Ishikawa (cell line): Measurements from ENCODE around the gene SBF2.
A peak's percentile ranks its signal among the peaks of the same experiment; 100 is the strongest.

Experiments used
- CEBPB ChIP-seq: IDR thresholded peaks from 2 replicates; pipeline ENCODE4 v1.6.1; 2012
- CREB1 ChIP-seq: IDR thresholded peaks from 2 replicates; pipeline ENCODE4 v1.6.1; 2012; ENCODE audit warnings: low read depth
- EGR1 ChIP-seq: IDR thresholded peaks from 2 replicates; pipeline ENCODE4 v1.6.1; 2012
- EP300 ChIP-seq: IDR thresholded peaks from 2 replicates; pipeline ENCODE4 v1.6.1; 2012; ENCODE audit warnings: borderline replicate concordance
- FOXM1 ChIP-seq: IDR thresholded peaks from 2 replicates; pipeline ENCODE4 v1.6.1; 2012; ENCODE audit warnings: low read depth, borderline replicate concordance
- NFIC ChIP-seq: IDR thresholded peaks from 2 replicates; pipeline ENCODE4 v1.6.1; 2012
- RAD21 ChIP-seq: IDR thresholded peaks from 2 replicates; pipeline ENCODE4 v1.6.1; 2012; ENCODE audit warnings: low read depth
- REST ChIP-seq: IDR thresholded peaks from 2 replicates; pipeline ENCODE4 v1.6.1; 2012; ENCODE audit warnings: low read depth, mild to moderate bottlenecking
- TAF1 ChIP-seq: IDR thresholded peaks from 2 replicates; pipeline ENCODE4 v1.6.1; 2012; ENCODE audit warnings: low read depth, mild to moderate bottlenecking
- TCF12 ChIP-seq: IDR thresholded peaks from 2 replicates; pipeline ENCODE4 v1.6.1; 2012; ENCODE audit warnings: low read depth
- TEAD4 ChIP-seq: IDR thresholded peaks from 2 replicates; pipeline ENCODE4 v1.6.1; 2012
- USF1 ChIP-seq: IDR thresholded peaks from 2 replicates; pipeline ENCODE4 v1.6.1; 2012
- YY1 ChIP-seq: IDR thresholded peaks from 2 replicates; pipeline ENCODE4 v1.6.1; 2012; ENCODE audit warnings: low read depth
- ZBTB7A ChIP-seq: IDR thresholded peaks from 2 replicates; pipeline ENCODE4 v1.6.1; 2012; ENCODE audit warnings: low read depth

SBF2 gene

GRCh38 chr11:10322830-10323792, 29.1 kb upstream of the SBF2 start:
- TF ChIP-seq CEBPB (no peak), RAD21 (peak; percentile 68)

GRCh38 chr11:10322401-10322800, 28.4 kb upstream of the SBF2 start:
- TF ChIP-seq TAF1 (no peak), REST (no peak), EP300 (no peak), TCF12 (no peak), FOXM1 (no peak), EGR1 (no peak), CEBPB (no peak)

- TF ChIP-seq USF1 (no peak), NFIC (no peak), TEAD4 (no peak), TCF12 (no peak), FOXM1 (no peak), EP300 (no peak), TAF1 (no peak), REST (no peak), EGR1 (no peak), ZBTB7A (no peak), RAD21 (no peak), CREB1 (no peak), CEBPB (no peak), YY1 (no peak)
Measured at GRCh38 chr11:10320736-10321465, 26.9 kb upstream of the SBF2 start.

- TF ChIP-seq YY1 (no peak), REST (no peak), TCF12 (no peak), USF1 (no peak), FOXM1 (no peak)
Measured at GRCh38 chr11:10319702-10320558, 25.9 kb upstream of the SBF2 start.
